HepG2 (cell line): ENCODE data around the gene PPP1CA. TPM values are rescaled to one million over a fixed set of nuclear protein-coding genes. Genes with fewer than 3 reads are reported as not detected.
A peak's percentile ranks its signal among the peaks of the same experiment; 100 is the strongest.

Experiments
- ADNP ChIP-seq: sonication (generic); formaldehyde crosslinking; IDR thresholded peaks from 2 replicates; pipeline ENCODE4 v1.4.0; 2020; ENCODE audit warnings: missing genetic modification reagents
- ARID5B ChIP-seq: IDR thresholded peaks from 2 replicates; pipeline ENCODE4 v1.4.0; 2020; ENCODE audit warnings: mild to moderate bottlenecking, missing genetic modification reagents
- ELF3 ChIP-seq: IDR thresholded peaks from 2 replicates; pipeline ENCODE4 v1.6.1; 2016; ENCODE audit warnings: missing genetic modification reagents, missing compliant biosample characterization
- GATAD2A ChIP-seq: IDR thresholded peaks from 2 replicates; pipeline ENCODE4 v1.6.1; 2016
- HMGXB4 ChIP-seq, 2 experiments: sonication (generic) in 1 of 2; formaldehyde crosslinking in 1 of 2; IDR thresholded peaks; 2 replicates each; pipeline versions ENCODE4 v1.4.0 to v1.6.1; 2018 to 2020; ENCODE audit warnings: missing genetic modification reagents in 2 of 2, borderline replicate concordance in 1 of 2, low read depth in 1 of 2, mild to moderate bottlenecking in 1 of 2, missing biosample characterization in 1 of 2
- KAT2B ChIP-seq: fragments of 150-350 bp; IDR thresholded peaks from 2 replicates; pipeline ENCODE4 v1.6.1; 2014; ENCODE audit warnings: low read depth, low read length, borderline replicate concordance
- KLF12 ChIP-seq: sonication (generic); formaldehyde crosslinking; IDR thresholded peaks from 2 replicates; pipeline ENCODE4 v1.4.0; 2020; ENCODE audit warnings: missing genetic modification reagents, borderline replicate concordance
- KLF16 ChIP-seq, 2 experiments: sonication (generic) in 1 of 2; formaldehyde crosslinking in 1 of 2; IDR thresholded peaks; 2 replicates each; pipeline versions ENCODE4 v1.6.1 to v1.8.0; 2016 to 2023; ENCODE audit warnings: missing genetic modification reagents in 2 of 2, missing compliant biosample characterization in 1 of 2
- NR2F6 ChIP-seq, 2 experiments: IDR thresholded peaks; 2 replicates each; pipeline ENCODE4 v1.6.1; 2016; ENCODE audit warnings: antibody characterized with exemption in 1 of 2, mild to moderate bottlenecking in 1 of 2
- PRMT3 ChIP-seq: sonication (generic); formaldehyde crosslinking; IDR thresholded peaks from 2 replicates; pipeline ENCODE4 v1.8.1; 2022; ENCODE audit warnings: low read depth, mild to moderate bottlenecking, moderate library complexity, missing genetic modification reagents, borderline replicate concordance
- TBL1XR1 ChIP-seq: fragments of 150-350 bp; IDR thresholded peaks from 2 replicates; pipeline ENCODE4 v1.6.1; 2014; ENCODE audit warnings: borderline replicate concordance, low read length; ENCODE audit not compliant: partially characterized antibody
- TERF1 ChIP-seq: sonication (generic); formaldehyde crosslinking; IDR thresholded peaks from 2 replicates; pipeline ENCODE4 v1.8.0; 2022; ENCODE audit warnings: mild to moderate bottlenecking, missing genetic modification reagents, moderate library complexity
- ZNF136 ChIP-seq: sonication (generic); formaldehyde crosslinking; IDR thresholded peaks from 2 replicates; pipeline ENCODE4 v1.8.1; 2022; ENCODE audit warnings: low read depth, mild to moderate bottlenecking, moderate library complexity, missing genetic modification reagents
- ZNF230 ChIP-seq: sonication (generic); formaldehyde crosslinking; IDR thresholded peaks from 2 replicates; pipeline ENCODE4 v1.4.0; 2020; ENCODE audit warnings: mild to moderate bottlenecking, missing genetic modification reagents
- ZNF280B ChIP-seq: sonication (generic); formaldehyde crosslinking; IDR thresholded peaks from 2 replicates; pipeline ENCODE4 v1.5.0; 2020; ENCODE audit warnings: missing genetic modification reagents, mild to moderate bottlenecking, borderline replicate concordance
- ZNF672 ChIP-seq: sonication (generic); formaldehyde crosslinking; IDR thresholded peaks from 2 replicates; pipeline ENCODE4 v1.8.1; 2022; ENCODE audit warnings: missing genetic modification reagents
- ZNF800 ChIP-seq: sonication (generic); formaldehyde crosslinking; IDR thresholded peaks from 2 replicates; pipeline ENCODE4 v1.4.0; 2020; ENCODE audit warnings: missing genetic modification reagents
- polyA plus RNA-seq, 8 experiments: library from polyadenylated mRNA; depleted of rRNA in 3 of 8; stranded (reverse) in 7 of 8; unstranded in 1 of 8; fragments of >200 nt; fragmentation: Illumina TruSeq in 4 of 8; extraction: Trizol in 4 of 8; gene quantifications; 2 replicates each; pipeline versions ENCODE4 v1.2.1 to v1.2.3, GENCODE V29; 2011 to 2016; ENCODE audit warnings: low read depth in 4 of 8, missing spikeins in 1 of 8, mixed read lengths in 1 of 8; ENCODE audit not compliant: insufficient read depth in 1 of 8
- total RNA-seq, 5 experiments: library from RNA; depleted of rRNA; stranded (reverse); fragments of >200 nt; fragmentation: Illumina TruSeq; extraction: Trizol; gene quantifications; 2 replicates each; pipeline ENCODE4 v1.2.3, GENCODE V29; 2016; ENCODE audit warnings: low read depth in 1 of 5

PPP1CA gene
- total and polyA plus RNA-seq, 2 of the 13 experiments (the other 11 are each of a cell fraction or from before 2014, with no cell fraction given): 149 to 170 TPM

GRCh38 chr11:67391304-67392182, 10.1 kb downstream of the PPP1CA start, which contains the start of gene RAD9A (continued):
- TF ChIP-seq PRMT3 (CRISPR knock-in tag): 0 out of 2 replicates have a peak, but pooled peaks have one; percentile 83
- no peak for TF ChIP-seq ZNF136
- 0 out of 2 replicates have a peak, but pooled peaks have one; percentile 34 for TF ChIP-seq ZNF672 (CRISPR knock-in tag)
- TF ChIP-seq TERF1 (CRISPR knock-in tag): no peak
- TF ChIP-seq KLF12 (CRISPR knock-in tag): peak; percentile 79; the same call in 1 of the 2 replicates
- TF ChIP-seq GATAD2A (CRISPR knock-in tag): no peak; the same call in 1 of the 2 replicates
- TF ChIP-seq ADNP (CRISPR knock-in tag): no peak
- TF ChIP-seq HMGXB4 (CRISPR knock-in tag; IDR thresholded peaks at IDR 0.05; ENCODE audit: borderline replicate concordance in 1 of 2, low read depth in 1 of 2): peak in 1 of 2 experiments; percentile 80; a peak in 3 of 4 replicates
- peak; percentile 70 for TF ChIP-seq ARID5B
- TF ChIP-seq ELF3 (CRISPR knock-in tag): peak; percentile 68
- peak in 1 of 2 experiments; percentile 84; a peak in 3 of 4 replicates for TF ChIP-seq KLF16 (CRISPR knock-in tag; IDR thresholded peaks at IDR 0.05)
- TF ChIP-seq KAT2B: no peak
- TF ChIP-seq NR2F6 (IDR thresholded peaks at IDR 0.05): no peak
- peak; percentile 79 for TF ChIP-seq NR2F6 (CRISPR knock-in tag; IDR thresholded peaks at IDR 0.05)
- TF ChIP-seq TBL1XR1: no peak
- peak; percentile 92 for TF ChIP-seq ZNF230 (CRISPR knock-in tag)
- no peak for TF ChIP-seq ZNF800
- peak; percentile 94 for TF ChIP-seq ZNF280B (CRISPR knock-in tag)
